T47D (cell line): ENCODE results near the gene OVOL2.

ENCODE experiments used
- DNase-seq, 2 experiments: peaks; one replicate each; pipeline versions ENCODE4 v3.0.0 to v3.0.0-alpha.2; 2011 to 2012; ENCODE audit warnings: low read depth in 1 of 2, low spot score in 1 of 2
- JUND ChIP-seq: IDR thresholded peaks from 2 replicates; pipeline ENCODE4 v1.6.1; 2012; ENCODE audit warnings: low read depth
- in situ Hi-C: cut with HindIII; loops from 2 replicates; pipeline ENCODE4 v1.10.0; 2016; ENCODE audit warnings: low sequenced_read_pairs, low pct_unique_long_range_greater_than_20kb

OVOL2 gene

DNA sequence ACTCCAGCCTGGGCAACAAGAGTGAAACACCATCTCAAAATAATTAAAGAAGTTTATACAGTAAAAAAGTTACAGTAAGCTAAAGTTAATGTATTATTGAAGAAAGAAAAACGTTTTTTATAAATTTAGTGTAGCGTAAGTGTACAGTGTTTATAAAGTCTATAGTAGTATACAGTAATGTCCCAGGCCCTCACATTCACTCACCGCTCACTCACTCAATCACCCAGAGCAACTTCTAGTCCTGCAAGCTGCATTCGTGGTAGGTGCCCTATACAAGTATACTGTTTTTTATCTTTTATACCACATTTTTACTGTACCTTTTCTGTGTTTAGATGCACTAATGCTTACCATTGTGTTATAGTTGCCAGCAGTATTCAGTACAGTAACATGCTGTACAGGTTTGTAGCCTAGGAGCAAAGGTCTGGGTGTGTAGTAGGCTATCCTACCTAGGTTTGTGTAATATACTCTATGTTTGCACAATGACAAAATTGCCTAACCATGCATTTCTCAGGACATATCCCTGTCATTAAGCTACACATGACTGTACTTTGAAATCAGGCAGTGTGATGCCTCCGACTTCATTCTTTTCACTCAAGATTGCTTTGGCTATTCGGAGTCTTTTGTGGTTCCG lies 72.2 kb downstream of the OVOL2 start:
- DNase-seq: no peak
- TF ChIP-seq JUND: no peak
- in situ Hi-C loops: no loop called here

- no peak for TF ChIP-seq JUND
- in situ Hi-C loops: no loop called here
- DNase-seq: no peak
Observed at GRCh38 chr20:17976305-17976704, 81.4 kb downstream of the OVOL2 start.
